GM18511 (cell line): ENCODE results near the gene SPNS1.
"Not testable (repeated sequence)": the region's sequence is repeated elsewhere in the genome, so short reads cannot be mapped to it uniquely, and the experiment has no call there.

Experiments used
- ATAC-seq: cut with Tn5 transposase; IDR thresholded peaks from one replicate; pipeline ENCODE4 v1.9.1; 2021; ENCODE audit warnings: mild to moderate bottlenecking, moderate library complexity; ENCODE audit not compliant: unreplicated experiment

Gene SPNS1

GRCh38 chr16:28958216-28958615, 16.4 kb upstream of the SPNS1 start:
- no peak for ATAC-seq

GRCh38 chr16:28958836-28959235, 15.7 kb upstream of the SPNS1 start:
- no peak for ATAC-seq

GRCh38 chr16:28964072-28964471, 10.5 kb upstream of the SPNS1 start:
- ATAC-seq: no peak

DNA sequence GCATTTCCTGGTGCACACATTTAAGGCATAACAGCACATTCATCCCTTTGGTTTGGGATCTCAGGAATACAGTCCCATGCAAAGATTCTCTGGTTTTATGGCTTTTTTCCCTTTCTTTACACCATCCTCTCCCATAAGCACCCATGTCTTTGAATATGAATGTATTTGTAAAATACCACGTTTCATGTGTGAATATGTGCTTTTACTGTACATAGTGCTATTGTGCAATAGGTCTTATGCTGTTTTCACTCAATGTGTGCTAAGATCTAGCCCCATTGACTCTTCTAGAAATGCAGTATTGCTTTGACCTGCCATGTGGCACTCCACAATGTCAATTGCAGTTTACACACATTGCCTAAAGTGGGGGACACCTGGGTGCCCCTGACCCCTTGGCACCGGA, 10.1 kb upstream of the SPNS1 start:
- no peak for ATAC-seq

DNA sequence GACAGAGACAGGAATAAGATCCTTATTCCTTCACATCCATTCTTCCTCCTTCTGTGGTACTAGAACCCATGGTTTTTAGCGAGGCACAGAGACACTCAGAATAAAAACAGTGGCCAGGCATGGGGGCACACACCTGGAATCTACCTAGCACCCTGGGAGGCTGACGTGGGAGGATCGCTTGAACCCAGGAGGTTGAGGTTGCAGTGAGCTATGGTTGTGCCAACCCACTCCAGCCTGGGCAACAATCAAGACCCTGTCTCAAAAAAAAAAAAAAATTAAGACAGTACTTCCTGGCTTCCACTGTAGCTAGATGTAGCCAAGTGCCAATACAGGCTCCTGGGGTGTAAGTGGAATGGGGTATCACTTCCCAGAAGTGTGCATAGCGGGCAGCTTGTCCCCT, 7.4 kb upstream of the SPNS1 start:
- ATAC-seq: no peak

DNA sequence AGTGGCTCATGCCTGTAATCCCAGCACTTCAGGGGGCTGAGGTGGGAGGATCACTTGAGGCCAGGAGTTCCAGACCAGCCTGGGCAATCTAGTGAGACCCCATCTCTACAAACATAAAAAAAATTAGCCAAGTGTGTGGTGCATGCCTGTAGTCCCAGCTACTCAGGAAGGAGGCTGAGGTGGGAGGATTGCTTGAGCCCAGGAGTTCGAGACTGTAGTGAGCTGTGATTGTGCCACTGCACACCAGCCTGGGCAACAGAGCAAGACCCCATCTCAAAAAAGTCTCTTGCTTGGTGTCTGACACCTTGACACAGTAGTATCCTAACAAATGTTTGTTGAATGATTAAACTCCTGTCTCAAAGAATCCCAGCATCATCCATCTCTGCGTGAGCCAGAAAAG, 4.9 kb upstream of the SPNS1 start:
- not testable (repeated sequence) for ATAC-seq

DNA sequence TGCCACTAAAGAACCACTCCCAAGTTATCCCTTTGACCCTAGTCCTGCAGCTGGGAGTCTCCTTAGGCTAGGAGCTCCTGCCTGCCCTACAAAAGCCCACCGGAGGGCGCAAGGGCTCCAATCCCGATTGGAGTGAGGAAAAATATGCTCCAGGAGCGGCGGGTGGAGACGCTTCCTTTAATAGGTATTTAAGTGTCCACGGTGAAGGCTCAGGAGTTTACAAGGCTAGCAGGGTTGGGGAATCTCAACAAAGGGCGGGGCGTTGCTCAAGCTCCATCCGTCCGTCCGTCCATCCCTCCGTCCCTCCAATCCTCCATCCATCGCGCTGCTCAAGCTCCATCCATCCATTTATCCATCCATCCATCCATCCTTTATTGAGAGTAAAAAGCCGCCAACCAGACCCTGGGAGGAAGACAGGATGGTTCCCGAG, 556 bp upstream of the SPNS1 start:
- ATAC-seq: peak; percentile 27

DNA sequence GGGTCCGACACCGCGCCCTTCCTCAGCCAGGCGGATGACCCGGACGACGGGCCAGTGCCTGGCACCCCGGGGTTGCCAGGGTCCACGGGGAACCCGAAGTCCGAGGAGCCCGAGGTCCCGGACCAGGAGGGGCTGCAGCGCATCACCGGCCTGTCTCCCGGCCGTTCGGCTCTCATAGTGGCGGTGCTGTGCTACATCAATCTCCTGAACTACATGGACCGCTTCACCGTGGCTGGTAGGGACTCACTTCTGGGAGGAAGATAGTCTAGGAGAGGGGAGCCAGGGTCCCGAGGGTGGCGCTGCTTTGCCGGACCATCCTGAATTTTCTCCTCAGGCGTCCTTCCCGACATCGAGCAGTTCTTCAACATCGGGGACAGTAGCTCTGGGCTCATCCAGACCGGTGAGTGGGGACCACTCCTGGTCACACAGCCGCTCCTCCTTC, 601 bp downstream of the SPNS1 start:
- ATAC-seq: peak; percentile 19

GRCh38 chr16:28977703-28978662, 3.4 kb downstream of the SPNS1 start:
- ATAC-seq: no peak

DNA sequence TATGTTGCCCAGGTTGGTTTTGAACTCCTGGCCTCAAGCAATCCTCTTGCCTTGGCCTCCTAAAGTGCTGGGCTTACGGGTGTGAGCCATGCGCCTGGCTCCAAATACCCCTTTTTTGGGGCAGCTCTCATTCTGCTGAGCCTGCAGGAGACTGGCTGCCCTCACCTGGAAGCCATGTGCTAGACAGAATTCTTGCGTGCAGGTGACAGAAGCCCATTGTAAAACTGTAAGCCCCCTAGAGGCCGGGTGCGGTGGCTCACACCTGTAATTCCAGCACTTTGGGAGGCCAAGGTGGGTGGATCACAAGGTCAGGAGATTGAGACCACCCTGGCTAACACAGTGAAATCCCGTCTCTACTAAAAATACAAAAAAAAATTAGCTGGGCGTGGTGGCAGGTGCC, 5.8 kb downstream of the SPNS1 start:
- ATAC-seq: not testable (repeated sequence)

DNA sequence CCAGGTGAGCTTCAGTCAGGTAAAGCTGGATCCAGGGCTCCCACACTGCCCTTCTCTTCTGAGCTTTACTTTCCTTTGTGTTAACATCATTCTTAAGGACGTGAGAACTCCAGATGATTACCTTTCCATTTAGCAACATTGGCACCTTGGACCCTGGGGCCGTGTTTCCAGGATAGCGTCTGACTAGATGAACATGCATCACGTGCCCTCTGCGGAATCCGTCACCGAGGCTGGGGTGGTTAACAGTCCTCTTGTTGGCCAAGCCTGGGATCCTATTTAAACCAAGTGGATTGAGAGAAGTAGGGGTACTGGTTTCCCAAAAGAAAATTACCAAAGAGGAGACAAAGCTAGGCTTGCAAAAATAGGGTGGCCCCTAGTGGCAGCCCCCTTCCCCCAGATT, 6.4 kb downstream of the SPNS1 start:
- no peak for ATAC-seq

DNA sequence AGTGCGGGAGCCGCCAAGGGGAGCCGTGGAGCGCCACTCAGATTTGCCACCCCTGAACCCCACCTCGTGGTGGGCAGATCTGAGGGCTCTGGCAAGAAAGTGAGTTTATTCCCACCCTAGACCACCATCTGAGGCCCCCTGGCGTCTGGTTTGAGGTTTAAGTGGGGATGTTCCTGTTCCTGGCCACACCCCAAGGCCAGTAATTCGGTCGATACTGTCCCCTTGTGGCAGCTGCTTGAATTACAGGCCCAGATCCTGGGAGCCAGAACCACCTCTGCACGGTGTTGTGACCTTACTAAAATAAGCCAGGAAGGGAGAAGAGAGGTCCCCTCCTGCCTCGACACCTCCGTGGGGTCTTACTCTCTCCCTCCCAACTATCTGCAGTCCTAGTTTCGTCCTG, 6.9 kb downstream of the SPNS1 start:
- no peak for ATAC-seq

DNA sequence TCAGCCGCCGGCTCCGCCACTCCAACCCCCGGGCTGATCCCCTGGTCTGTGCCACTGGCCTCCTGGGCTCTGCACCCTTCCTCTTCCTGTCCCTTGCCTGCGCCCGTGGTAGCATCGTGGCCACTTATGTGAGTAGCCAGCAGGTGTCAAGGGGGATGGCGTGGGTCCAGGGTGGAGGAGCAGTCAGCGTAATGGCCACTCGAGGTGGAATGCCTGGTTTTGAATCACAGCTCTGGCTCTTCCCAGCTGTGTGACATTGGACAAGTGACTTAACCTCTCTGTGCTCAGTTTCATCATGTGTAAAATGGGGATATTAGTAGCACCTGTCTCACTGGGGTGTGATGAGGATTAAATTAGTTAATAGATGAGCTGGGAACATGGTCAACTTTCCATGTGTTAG, 7.8 kb downstream of the SPNS1 start:
- no peak for ATAC-seq

DNA sequence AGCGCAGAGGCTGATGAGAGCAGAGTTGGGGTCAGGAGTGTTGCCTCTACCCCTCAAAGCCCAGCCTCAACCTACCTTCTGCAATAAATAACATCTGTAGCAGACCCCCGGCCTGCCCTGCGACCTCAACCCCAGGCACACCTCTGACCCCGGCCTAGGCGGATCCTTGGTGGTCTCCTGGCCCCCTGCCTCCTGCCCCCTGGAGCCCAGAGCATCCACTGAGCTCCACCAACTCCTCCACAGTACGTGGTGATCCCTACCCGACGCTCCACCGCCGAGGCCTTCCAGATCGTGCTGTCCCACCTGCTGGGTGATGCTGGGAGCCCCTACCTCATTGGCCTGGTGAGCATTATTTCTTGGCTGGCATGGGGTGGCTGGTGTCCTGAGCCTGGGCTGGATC, 8.4 kb downstream of the SPNS1 start:
- no peak for ATAC-seq

DNA sequence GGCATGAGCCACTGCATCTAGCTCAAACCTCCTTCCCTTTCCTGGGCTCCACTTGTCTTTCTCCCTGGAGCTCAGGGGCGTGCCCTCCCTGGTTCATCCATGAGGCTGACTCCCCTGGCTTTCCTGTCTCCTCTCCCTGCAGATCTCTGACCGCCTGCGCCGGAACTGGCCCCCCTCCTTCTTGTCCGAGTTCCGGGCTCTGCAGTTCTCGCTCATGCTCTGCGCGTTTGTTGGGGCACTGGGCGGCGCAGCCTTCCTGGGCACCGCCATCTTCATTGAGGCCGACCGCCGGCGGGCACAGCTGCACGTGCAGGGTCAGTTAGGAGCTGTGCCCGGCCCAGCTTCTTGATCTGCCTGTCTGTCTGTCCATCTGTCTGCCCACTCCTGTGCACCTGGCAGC, 9.1 kb downstream of the SPNS1 start:
- no peak for ATAC-seq

DNA sequence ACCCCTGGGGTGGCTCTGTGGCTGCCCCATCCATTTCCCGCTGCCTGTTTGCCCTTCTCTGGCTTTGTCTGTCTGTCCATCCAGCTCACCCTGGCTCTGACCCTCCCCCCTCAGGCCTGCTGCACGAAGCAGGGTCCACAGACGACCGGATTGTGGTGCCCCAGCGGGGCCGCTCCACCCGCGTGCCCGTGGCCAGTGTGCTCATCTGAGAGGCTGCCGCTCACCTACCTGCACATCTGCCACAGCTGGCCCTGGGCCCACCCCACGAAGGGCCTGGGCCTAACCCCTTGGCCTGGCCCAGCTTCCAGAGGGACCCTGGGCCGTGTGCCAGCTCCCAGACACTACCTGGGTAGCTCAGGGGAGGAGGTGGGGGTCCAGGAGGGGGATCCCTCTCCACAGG, 9.5 kb downstream of the SPNS1 start:
- ATAC-seq: no peak

GRCh38 chr16:28984619-28985135, 10.1 kb downstream of the SPNS1 start, which contains the start of gene LAT:
LAT (plus strand) TSS chr16:28985052; CDS start chr16:28985418, 366 bp downstream.
- ATAC-seq: no peak

GRCh38 chr16:28985211-28986041, 10.8 kb downstream of the SPNS1 start:
- ATAC-seq: no peak

DNA sequence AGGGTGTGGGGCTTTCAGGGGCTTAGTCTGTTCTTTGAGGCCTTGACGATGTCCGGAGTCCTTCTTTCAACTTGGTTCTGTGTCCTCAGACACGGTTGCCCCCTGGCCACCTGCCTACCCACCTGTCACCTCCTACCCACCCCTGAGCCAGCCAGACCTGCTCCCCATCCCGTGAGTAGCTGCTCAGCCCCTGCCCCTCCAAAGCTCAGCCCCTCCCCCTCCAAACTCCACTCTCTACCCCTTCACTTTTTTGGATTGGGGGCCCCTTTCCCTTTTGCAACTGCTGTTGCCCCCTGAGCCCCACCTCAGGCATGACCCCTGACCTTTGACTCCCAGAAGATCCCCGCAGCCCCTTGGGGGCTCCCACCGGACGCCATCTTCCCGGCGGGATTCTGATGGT, 11.5 kb downstream of the SPNS1 start:
- ATAC-seq: no peak

- no peak for ATAC-seq
These were observed 11.9 kb downstream of the SPNS1 start for GRCh38 chr16:28986492-28986891.

DNA sequence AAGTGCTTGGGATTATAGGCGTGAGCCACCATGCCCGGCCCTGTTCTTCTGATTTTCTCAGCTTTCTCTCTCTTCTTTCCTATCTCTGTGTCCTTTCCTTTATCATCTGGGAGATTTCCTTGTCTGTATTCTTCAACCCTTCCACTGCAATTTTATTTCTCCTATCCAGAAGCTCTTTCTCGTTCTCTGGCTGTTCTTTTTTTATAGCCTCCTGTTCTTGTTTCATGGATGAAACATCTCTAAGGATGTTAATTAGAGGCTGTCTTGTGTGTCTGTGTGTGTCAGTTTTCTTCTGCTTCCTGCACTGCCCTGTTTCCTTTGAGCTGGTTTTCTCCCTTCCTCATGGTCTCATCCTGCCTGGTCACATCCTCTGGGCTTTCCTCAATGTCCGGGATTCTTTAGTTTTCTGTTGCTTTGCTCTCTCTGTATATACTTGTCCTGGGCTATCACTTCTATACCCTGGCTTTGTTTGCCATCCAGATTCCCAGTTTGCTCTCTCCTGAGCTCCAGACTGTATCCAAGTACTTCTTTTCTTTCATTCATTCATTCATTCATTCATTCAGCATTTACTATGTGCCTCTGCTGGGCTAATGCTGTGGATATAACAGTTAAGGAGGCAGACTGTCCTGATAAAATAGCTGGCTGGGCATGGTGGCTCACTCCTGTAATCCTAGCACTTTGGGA, 12.7 kb downstream of the SPNS1 start:
- no peak for ATAC-seq
